Measurements from ENCODE around the gene NECAB3. TPM values are rescaled to one million over a fixed set of nuclear protein-coding genes. Genes with fewer than 3 reads are reported as not detected.

Gene NECAB3
- total and polyA plus RNA-seq, 2 of the 13 experiments (the other 11 are each of a cell fraction or from before 2014, with no cell fraction given), result 61.5 to 65.5 TPM

GRCh38 chr20:33648396-33649004 is 25.7 kb downstream of the NECAB3 start (continued):
- TF ChIP-seq ZNF609 (CRISPR knock-in tag; IDR thresholded peaks at IDR 0.05; ENCODE audit: borderline replicate concordance) (no peak), GRHL1 (CRISPR knock-in tag; conservative IDR thresholded peaks at IDR 0.05) (no peak), ZNF33B (CRISPR knock-in tag; IDR thresholded peaks at IDR 0.05) (no peak), ZNF564 (CRISPR knock-in tag; IDR thresholded peaks at IDR 0.05) (no peak), ZMYM4 (CRISPR knock-in tag; IDR thresholded peaks at IDR 0.05) (no peak), ZNF143 (CRISPR knock-in tag; IDR thresholded peaks at IDR 0.05) (no peak), NFE2L2 (IDR thresholded peaks at IDR 0.05; ENCODE audit: low read length) (no peak), GTF2F1 (IDR thresholded peaks at IDR 0.05; ENCODE audit: low read length) (no peak), ATF2 (CRISPR knock-in tag; IDR thresholded peaks at IDR 0.05) (no peak), ZNF350 (CRISPR knock-in tag; IDR thresholded peaks at IDR 0.05; ENCODE audit: borderline replicate concordance, low read depth) (no peak), ZIK1 (CRISPR knock-in tag; IDR thresholded peaks at IDR 0.05; ENCODE audit: borderline replicate concordance, low read depth) (no peak), THAP11 (CRISPR knock-in tag; IDR thresholded peaks at IDR 0.05) (no peak), ZNF430 (CRISPR knock-in tag; IDR thresholded peaks at IDR 0.05) (no peak; the same call in 1 of the 2 replicates), ZFP36L2 (CRISPR knock-in tag; IDR thresholded peaks at IDR 0.05) (no peak), KDM2A (CRISPR knock-in tag; IDR thresholded peaks at IDR 0.05; ENCODE audit: borderline replicate concordance, low read depth) (peak; percentile 40; the same call in 1 of the 2 replicates), ZNF770 (CRISPR knock-in tag; IDR thresholded peaks at IDR 0.05) (no peak), ZNF788 (CRISPR knock-in tag; IDR thresholded peaks at IDR 0.05; ENCODE audit: borderline replicate concordance) (no peak), ARID2 (CRISPR knock-in tag; IDR thresholded peaks at IDR 0.05; ENCODE audit: borderline replicate concordance) (no peak), ZC3H13 (CRISPR knock-in tag; IDR thresholded peaks at IDR 0.05) (0 out of 2 replicates have a peak, but pooled peaks have one; percentile 47)
